ENCODE results near the gene POLN.

DNA sequence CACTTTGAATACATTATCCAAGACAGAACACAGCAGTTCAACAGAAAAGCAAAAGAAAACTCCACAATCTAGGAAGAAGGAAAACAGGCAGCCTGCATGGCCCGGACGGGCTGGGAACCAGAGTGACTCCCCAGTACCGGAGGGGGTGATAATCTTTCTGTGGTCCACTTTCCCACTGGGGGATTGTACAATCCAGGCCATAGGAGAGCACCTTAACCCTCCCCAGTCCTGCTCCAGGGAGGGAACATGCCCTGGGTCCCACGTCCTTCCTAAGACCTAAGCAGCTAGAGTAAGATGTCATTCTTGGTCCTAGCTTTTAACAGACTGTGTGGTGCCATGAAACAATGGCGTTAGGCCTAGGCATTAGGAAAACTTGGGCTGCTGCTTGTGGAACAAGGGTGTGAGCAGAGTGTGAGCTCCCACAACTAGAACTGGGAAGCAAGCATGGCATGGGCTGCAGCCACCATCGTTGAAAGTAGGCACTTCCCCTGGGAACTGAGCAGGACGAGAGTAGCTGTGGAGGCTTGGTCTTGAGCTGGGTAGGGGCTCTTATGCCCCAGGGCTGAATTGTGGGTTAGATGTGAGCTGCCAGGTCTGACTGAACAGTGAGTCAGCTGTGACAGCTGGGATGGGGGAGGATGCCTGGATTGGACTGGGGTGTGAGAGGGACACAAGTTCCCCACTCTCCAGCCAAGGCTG lies 140.4 kb downstream of the POLN start:
- TF ChIP-seq, protein P1, sequence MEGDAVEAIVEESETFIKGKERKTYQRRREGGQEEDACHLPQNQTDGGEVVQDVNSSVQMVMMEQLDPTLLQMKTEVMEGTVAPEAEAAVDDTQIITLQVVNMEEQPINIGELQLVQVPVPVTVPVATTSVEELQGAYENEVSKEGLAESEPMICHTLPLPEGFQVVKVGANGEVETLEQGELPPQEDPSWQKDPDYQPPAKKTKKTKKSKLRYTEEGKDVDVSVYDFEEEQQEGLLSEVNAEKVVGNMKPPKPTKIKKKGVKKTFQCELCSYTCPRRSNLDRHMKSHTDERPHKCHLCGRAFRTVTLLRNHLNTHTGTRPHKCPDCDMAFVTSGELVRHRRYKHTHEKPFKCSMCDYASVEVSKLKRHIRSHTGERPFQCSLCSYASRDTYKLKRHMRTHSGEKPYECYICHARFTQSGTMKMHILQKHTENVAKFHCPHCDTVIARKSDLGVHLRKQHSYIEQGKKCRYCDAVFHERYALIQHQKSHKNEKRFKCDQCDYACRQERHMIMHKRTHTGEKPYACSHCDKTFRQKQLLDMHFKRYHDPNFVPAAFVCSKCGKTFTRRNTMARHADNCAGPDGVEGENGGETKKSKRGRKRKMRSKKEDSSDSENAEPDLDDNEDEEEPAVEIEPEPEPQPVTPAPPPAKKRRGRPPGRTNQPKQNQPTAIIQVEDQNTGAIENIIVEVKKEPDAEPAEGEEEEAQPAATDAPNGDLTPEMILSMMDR (IDR thresholded peaks at IDR 0.05), result no peak
- TF ChIP-seq POLR2A (IDR thresholded peaks at IDR 0.05), result no peak
- no peak for TF ChIP-seq POLR2AphosphoS5 (IDR thresholded peaks at IDR 0.05)
